ENCODE results near the gene MYORG. TPM values are rescaled to one million over a fixed set of nuclear protein-coding genes. Genes with fewer than 3 reads are reported as not detected.
A peak's percentile ranks its signal among the peaks of the same experiment; 100 is the strongest.

MYORG gene
- total RNA-seq, 1 donor from 2014 or later, result 94.5 TPM

DNA sequence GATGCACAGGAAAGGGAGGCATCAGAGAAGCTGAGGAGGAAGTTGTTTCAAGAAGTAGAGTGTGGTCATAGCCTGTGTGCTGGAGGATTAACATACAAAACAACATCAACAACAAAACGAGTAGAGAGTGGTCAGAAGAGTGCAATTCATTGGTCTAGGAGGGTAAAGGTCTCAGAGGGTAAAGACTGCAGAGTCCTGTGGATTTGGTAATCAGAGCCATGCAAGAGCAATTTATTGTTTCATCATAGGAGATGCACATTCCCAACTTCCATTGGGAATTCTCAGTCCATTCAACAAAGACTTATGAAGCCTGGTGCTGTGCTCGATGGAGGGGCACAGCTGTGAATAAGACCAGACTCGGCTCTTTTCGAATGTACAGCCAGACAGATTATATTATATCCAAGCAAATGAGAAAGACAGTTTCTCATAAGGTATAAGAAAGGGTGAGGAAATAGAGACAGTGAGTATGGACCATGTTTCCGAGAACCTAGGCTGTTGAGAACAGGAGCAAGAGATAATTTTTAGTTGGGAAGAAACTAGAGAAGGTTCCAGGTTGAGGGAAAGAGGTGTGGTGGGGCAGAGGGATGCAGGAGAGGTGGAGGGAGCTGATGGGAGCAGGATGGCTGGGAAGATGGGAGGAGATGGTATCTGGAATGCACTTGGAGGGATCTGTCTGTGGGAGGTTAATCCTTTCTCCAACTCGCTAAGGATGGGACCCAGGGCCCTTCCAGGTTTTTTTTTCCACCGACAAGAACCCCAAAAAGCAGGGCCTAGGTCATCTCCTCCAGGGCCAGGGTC is 7.9 kb upstream of the MYORG start:
- DNase-seq (ENCODE audit: low spot score), result no peak

DNA sequence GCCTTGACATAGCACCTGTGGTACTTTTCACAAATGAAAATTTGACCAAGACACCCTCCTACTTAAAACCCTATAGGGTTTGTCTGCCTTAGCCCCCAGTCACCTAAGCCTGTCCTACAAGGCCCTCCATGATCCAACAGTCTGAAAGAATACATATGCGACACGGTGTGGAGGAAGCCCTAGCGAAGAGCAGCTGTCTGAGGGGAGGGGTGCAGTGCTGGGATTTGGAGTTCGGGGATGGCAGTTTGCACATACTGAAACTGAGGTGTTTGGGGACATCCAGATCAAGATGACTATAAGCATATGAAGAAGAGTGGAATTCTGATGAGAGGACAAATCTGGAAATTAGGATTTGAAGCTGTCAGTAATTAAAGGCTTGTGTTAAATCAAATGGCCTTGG is 7.2 kb upstream of the MYORG start:
- DNase-seq (ENCODE audit: low spot score), result no peak

DNA sequence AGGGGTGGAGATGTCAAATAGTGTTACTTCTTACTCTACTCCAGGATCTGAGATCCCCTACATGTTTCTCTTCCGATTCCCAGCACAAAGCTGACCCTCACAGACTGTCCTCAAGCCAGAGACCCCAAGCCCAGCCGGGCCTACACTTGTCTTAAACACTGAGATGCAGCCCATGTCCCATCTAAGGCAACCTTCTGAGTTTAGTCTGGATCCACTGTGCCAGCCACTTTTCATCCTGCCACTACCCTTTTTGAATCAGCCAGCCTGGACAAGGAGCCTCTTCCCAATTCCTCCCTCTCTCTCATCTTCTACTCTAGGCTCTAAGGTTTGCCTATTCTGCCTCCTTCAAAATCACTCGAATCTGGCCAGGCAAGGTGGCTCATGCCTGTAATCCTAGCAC is 6.2 kb upstream of the MYORG start:
- DNase-seq (ENCODE audit: low spot score), result peak; percentile 5

DNA sequence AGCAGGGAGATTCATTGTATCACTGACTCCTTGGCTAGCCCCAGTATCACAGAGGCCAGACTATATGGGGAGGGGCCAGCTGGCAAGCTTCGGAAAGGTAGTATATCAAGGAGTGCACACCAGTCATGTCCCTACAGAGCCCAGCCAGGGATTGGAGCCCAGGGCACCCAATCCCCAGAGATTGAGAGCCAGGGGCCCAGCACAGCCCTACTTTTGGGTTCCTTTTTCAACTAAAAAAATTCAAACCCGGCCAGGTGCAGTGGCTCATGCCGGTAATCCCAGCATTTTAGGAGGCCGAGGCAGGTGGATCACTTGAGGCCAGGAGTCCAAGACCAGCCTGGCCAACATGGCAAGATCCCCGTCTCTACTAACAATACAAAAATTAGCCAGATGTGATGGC is 5.4 kb upstream of the MYORG start:
- peak; percentile 8 for DNase-seq (ENCODE audit: low spot score)

DNA sequence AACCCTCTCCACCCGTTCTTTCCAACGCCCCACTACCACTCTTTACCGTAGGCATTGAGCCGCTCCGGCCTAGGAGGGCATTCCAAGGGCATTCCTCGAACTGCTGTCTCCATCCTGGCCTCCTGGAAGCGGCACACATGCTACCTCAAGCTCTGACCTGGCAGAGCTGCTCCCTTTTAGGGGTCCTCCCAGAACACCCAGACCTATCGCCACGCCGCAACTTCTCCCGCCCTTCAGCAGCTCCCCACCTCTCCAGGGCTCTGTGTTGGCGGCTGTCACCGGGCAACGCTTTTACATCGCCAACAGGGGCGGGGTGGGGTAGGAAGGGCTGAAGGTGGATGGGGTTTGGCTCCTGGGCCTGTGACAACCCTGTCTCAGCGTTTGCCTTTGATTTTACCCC is 4.6 kb upstream of the MYORG start:
- DNase-seq (ENCODE audit: low spot score), result peak; percentile 13

DNA sequence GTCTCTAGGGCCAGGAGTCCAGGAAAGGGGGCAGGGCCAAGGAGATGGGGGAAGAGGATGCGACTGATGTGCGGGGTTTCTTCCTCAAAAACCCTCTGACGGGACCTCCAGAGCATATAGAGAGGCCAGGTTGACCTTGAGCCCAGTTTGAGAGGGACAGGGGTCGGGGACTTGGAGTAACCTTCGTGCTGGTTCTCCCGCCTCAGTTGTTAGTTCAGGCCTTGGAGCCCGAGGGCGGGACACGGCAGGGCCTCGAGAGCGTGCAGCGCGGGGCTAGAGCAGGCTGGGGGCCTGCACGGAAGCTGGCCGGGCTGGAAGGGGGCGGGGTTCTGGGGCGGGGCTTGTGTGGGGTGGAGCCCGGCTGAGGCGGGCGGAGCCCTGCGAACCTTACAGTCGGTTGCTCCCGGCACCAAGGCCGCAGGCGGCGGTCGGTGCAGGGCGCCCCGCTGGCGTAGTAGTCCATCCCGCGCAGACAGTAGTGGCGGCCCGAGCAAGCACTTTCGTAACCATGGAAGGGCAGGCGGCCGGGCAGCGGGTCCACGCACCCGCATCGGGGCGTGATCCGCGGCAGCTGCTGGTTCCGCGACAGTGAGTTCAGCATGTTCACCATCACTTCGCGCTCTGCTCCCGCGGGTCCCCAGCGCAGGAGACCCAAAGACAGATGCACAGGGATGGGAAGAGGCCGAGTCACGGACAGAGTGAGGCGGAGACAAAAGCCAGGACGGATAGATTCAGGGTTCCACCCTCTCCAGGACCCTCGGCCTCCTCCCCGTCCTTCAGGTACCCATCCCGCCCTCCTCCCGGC is 4.0 kb upstream of the MYORG start:
- DNase-seq (ENCODE audit: low spot score), result peak; percentile 82

DNA sequence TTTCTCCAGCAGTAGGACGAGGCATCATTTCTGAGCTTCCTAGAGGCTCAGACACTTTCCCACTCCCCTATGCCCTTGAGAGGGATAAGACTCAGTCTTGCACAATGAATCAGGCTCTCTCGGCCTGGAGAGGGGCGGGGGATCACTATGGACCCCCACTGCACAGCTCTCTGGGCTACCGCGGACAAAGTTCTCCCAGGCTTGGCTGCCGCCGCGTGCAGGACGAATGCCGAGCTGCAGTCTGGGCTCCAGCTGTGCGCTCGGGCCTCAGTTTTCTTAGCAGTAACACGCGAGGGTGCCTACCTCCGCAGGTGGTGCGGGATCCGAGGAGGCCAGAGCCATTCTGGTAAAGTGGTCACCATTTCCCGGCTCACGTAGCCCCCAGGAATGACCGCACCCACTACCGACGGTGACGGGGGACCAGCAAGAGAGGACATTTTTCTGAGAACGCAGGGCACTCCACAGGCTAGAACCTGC is 3.4 kb upstream of the MYORG start:
- peak; percentile 13 for DNase-seq (ENCODE audit: low spot score)

DNA sequence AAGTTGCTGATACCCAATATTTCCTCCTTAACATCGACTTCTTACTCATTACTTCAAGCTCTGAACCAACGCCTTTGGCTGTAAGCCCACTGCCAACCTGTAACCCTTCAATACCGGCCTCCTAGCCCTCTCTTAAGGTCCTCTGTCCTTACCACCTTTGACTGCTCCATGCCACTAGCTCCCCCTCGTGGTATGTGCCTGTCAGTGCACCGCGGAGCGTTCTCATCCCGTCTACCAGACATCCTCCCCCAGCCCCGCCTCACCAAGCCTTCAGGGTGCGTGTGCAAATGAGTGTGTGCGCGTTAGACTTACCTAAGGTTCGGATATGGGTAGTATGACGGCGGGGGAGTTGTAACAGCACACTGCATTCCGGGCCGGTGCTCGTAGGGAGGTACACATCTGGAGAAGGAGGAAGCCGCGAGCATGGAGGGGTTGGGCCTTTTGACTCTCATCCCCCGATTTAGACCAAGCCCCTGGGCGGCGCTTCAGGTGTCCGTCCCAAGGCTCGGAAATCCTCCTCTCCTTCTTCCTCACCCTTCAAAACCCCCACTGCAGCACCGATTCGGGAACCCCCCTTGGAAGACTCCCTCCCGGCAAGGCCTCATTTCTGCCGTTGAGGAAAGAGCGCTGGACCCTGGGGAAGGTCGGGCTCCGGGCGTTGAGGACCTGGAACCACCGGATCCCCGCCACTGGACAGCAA is 2.8 kb upstream of the MYORG start:
- peak; percentile 93 for DNase-seq (ENCODE audit: low spot score)

DNA sequence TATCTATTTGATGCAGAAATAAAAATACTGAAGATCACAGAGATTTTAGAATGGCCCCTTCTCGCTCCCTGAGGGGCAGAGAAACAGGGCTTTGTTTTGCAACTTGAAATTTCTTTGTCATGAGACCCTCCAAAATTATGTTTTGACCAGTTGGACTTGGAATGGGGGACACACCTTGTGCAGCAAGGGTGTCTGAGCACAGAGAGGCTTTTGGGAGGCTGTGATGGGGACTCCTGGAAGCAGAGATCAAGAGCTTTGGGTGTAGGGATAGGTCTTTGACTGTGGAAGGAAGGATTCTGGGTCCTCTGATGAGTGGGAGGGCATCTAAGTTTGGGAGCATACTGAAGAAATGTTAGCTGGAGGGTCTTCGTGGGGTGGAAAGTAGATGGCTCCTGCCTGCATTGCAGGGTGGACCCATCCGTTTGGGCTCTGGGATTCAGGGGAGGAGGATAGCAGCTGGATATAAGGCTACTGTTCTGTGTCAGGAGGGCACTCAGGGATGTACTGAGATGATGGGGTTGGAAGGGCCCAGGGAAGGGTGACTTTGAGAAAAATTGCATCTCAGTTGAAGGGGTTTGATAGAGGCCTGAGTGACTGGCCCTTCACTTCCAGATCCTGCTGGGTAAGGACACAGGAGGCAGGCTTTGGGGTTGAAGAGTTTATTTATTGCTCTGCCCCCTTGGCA is 1.8 kb upstream of the MYORG start:
- peak; percentile 8 for DNase-seq (ENCODE audit: low spot score)

DNA sequence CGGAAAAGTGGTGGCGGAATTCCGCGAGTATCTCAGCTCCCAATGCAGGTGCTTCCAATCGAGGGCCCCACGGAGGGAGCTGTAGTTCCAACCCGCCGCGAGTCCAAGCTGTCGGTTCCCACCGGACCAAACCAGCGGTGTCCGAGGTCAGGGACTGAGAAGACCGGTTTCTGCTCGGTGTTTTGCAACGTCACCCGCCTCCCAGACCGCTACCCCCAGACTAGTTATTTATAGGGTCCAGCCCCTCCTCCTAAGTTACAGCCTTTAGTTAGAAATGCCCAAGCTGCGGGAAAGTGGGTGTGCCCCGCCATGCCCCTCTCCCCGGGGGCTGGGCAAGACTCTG is 677 bp upstream of the MYORG start:
- DNase-seq (ENCODE audit: low spot score), result peak; percentile 56

DNA sequence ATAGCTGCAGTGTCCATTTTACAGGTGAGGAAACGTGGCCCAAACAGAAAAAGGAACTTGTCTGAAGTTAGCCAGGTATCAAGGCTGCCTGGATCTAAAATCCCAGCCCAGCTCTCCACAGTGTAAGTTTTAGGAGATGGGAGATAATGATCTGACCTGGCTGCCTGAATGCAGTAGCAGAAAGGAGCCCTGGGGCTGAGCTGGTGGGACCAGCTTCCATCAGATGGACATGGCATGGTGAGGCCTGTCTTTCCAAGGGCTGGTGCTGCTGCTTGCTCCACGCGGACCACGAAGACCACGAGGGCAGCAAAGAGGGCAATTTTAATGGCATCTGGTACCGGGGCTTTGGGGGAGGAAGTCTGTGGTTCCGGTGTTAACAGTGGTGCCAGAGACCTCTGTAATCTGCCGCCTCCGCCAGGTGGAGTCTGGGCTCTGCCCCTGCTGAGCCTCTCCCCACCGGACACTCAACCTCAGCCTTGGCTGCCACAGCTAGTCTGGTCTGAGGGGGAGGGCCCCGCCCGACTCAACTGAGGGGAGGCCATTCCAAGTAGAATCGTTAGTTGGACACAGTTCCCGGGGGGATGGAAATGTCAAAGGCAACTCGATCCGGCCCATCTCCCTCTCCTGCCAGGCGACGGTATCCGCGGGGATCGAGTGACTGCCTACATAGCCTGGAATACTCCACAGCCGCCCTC is 650 bp downstream of the MYORG start:
- peak; percentile 59 for DNase-seq (ENCODE audit: low spot score)

DNA sequence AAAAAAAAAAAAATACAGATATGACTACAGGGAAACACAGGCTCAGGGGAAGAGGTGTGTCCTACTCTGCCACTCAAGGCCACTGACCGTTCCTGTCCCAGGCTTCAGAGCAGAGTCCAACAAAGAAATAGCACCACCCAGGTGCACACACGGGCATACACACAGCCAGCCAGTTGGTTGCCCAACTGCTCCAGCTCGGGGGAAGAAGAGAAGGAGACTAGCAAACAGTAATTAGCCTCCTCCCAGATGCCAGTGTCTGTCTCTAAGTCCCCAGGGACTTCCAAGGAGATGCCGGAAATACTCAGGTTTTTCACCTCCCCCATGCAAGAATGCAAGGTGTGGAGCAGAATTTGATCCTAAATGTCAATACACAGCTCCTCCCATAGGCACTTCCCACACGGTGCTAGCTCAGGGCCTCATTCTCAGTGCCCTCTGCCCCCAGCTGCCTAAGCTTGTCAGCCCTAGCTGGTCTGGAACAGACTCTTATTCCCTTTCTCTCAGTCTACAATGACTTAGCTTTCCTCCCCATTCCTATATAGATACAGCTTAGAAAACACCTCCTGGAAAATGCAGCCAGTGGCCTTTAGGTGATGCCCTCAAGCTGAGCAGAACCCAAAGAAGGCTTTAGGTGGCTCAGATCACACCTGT is 1.7 kb downstream of the MYORG start:
- DNase-seq (ENCODE audit: low spot score), result peak; percentile 85

DNA sequence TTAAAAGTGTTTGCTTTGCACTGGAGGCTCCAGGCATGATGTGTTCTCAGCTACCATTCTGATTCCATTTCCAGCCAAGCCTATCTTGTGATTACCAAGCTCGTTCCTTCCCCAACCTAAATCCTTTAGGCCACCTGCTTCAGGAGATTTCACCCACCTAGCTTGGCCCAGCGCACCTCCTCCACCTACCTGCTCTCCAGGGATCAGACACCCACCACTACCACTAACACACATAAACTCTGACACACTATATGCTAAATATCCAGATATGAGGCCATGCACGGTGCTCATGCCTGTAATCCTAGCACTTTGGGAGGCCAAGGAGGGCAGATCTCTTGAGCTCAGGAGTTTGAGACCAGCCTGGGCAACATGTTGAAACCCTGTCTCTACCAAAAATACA is 2.4 kb downstream of the MYORG start:
- no peak for DNase-seq (ENCODE audit: low spot score)

DNA sequence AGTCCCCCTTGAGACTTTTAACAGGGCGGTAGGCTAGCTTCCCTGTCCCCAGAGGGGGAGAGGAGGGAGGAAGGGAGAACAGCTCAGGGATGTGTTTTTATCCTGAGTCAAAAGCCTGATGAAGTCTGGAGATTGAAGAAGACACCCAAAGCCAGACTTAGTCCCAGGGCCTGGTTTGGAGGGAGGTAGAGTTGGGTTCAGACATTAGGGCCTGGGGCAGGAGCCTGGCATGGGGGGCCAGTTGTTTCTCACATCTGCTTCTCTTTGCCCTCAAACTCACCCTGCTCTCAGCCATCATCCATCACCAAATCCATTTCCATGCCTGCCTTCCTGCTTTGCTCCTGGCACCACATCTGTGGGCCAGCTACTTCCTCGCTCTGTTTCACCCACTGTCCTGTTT is 2.9 kb downstream of the MYORG start:
- DNase-seq (ENCODE audit: low spot score), result no peak

DNA sequence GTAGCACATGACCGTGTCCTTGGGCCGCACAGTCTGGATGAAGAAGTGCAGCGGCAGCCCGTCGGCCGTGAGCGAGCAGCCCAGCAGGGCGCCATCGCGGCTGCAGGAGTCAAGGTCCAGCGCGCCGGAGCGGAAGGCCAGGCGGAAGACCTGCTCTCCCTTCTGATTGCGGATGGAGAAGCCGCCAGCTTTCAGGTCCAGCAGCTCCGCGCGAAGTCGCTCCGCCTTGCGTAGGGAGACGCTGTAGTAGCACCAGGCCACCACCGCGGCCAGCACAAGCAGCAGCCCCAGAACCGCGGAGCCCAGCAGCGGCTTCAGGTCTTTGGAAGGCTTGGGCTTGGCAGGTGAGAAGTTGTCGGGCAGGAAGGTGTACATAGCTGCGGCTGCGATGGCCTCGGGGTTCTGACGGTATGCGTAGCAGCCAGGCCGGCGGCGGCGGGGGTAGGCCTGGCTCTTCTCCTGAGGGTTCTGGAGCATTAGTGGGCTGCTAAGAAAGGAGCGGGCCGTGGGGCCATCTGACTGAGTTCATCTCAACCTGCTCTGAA is 4.2 kb downstream of the MYORG start:
- DNase-seq (ENCODE audit: low spot score), result no peak

DNA sequence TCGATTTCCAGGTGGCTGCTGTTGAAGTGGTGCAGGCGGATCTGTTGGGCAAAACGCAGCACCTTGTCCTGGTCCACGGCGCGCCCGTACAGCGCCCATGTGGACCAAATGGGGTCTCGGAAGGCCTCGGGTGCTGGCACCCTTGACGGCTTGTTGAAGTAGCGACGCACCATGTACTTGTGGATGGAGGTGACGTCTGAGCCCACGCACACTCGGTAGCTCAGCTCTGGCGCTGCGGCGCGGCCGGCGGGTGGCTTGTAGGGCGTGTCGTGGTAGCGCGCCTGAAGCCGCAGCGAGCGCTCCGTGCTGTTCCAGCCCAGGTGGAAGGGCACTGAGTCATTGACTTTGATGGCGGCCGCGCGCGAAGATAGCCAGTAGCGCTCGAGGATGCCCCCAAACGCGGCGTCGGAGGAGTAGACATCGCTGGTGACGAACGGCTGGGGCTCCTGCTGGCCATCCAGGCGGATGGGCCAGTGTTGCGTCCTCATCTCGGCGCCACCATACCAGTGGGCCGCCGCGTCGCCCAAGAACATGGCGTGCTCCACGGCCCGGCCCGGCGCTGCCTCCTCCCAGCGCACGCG is 4.7 kb downstream of the MYORG start:
- no peak for DNase-seq (ENCODE audit: low spot score)

DNA sequence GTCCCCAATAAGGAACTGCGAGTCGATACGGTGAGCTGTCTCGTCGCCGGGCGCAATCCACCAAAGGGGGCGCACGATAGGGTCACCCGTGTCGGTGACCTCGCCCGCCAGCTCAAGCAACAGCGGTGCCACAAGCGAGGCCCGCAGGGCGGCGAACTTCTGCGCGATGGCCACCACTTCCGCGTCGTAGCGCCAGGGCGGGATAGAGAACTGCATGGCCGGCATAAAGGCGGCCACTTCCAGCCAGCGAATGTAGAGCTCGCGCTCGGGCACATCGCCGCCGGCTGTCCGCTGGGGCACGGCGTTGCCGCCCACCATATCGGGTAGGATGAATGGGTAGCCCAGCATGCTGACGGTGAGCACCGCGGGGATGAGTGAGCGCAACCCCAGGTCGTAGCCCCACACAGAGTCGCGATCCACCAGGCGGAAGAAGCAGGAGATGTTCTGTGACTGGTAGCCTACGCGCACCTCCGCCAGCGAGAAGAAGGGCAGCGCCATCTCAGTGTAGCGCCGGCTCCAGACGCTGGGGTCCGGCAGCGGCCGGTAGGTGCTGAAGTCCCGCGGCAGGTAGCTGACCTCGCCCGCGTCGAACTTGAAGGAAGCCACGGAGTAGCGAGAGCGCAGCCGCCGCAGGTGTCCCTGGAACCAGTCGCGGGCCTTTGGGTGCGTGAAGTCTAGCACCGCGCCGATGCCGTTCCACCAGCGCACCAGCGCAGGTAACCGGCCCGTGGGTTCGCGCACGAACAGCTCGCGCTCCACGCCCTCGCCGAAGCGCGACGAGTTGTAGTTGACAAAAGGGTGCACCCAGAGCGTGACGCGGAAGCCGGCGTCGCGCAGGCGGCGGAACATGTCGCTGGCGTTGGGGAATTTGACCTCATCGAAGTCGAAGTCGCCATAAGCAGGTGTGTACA is 5.5 kb downstream of the MYORG start:
- no peak for DNase-seq (ENCODE audit: low spot score)

DNA sequence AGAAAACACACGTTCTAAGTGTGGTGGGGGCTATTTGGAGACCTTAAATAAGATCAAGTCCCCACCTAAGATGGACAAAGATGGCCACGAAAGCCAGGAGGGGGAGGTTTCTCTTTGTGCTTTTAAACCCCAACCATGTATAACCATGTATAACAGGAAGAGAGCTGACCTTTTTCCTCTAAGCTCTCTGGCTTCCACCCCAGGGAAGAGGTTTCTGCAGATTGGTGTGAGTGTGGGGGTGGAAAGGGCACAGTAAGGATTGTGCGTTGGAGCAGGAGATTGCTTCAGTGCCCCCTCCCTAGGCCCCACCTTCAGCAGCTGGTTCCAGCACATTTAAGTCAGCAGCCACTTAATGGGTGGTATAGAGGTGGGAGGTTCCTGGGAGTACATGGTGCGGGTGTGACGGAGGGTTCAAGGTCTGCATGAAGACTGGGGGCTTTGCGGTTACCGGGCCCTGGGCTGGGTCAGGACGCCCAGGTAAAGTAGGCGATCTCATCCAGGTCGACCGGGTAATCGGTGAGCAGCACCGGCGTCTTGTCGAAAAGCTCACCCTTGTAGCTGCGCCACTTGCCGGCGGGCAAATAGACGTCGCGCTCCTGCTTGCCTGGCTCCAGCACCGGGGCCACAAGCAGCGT is 6.2 kb downstream of the MYORG start:
- DNase-seq (ENCODE audit: low spot score), result no peak

DNA sequence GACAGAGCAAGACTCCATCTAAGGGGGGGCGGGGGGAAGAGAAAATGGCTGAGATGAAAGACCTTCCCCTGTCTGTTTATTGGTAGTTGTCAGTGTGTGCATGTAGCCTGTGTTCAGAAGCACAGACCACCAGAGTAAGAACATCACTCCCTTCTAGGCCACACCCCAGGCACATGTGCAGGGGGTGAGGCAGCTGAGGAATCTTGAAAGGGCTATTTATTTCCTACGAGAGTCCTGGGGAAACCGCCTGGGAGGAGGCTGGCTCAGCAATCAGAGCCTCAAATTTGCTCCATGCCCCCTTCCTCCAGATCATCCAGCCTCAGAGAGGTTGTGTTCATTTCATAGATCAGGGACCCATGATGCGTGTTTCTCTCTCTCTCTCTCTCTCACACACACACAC is 7.1 kb downstream of the MYORG start:
- DNase-seq (ENCODE audit: low spot score), result no peak
